ENCODE measurements around the gene SAMD14. TPM values are rescaled to one million over a fixed set of nuclear protein-coding genes. Genes with fewer than 3 reads are reported as not detected.

Gene SAMD14
- total RNA-seq, 1 donor from 2014 or later = 2.4 TPM

DNA sequence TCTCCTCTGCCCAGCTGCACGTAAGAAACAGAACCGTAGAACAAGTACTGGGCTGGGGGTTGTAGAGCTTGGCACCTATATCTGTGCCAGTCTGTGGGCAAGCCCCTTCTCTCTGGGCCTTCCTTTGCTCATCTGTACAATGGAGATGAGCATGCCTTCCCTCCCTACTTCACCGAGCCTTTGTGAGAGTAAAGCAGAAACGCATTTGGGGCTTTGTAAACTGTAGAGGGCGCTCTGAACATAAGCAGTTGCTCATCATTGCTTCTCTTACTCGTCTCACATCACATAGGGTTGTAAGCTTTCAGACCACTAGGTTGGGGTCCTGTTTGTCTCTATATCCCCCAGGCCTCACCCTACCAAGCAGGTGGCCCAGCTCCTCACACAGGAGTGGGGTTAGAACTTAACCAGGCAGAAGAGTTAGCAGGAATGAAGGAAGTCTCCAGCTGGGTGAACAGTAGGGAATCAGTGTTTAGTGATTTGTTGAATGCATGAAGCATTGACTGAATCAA lies 15.1 kb downstream of the SAMD14 start:
- no peaks in the 10 kb centered on the region for H3K36me3 Mint-ChIP-seq (ENCODE audit: low read depth)
- peaks cover 8% of the 10 kb centered on the region for H3K4me1 Mint-ChIP-seq (ENCODE audit: low read depth)
- peak; percentile 48 for DNase-seq (ENCODE audit: low spot score)
- peaks cover 30% of the 10 kb centered on the region for H3K27me3 Mint-ChIP-seq (ENCODE audit: low read depth)
- H3K9me3 Mint-ChIP-seq = no peaks in the 10 kb centered on the region
- H3K4me3 Mint-ChIP-seq (ENCODE audit: low read depth) = no peak overlapping the region
- intact Hi-C loops (cut with micrococcal nuclease) = loop anchor here (2.0 kb wide), 2 partner anchors 46 to 84 kb away; no protein-coding TSS in a partner anchor
- no peak overlapping the region for H3K27ac Mint-ChIP-seq

DNA sequence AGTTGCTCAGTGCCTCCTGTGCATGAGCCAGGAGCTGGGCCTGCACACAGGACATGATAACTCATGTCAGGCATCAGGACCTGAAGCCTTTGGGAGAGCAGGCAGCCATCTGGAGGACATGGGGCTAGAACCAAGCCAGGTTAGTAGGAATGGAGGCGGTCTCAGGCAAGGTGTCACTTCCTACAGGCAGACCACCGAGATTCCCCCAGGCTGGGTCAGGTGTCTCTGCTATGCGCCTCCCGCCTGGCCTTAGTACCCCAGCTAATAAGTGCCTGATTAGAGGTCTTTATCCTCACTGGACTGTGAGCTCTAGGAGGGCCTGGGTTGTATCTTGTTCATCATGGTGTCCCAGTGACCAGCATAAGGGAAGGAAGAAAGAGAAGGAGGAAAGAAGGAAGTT lies 15.6 kb downstream of the SAMD14 start:
- Mint-ChIP-seq H3K27me3 (ENCODE audit: low read depth) (peaks cover 25% of the 10 kb centered on the region), H3K4me3 (ENCODE audit: low read depth) (no peak overlapping the region), H3K4me1 (ENCODE audit: low read depth) (peaks cover 8% of the 10 kb centered on the region), H3K27ac (no peak overlapping the region), H3K9me3 (no peaks in the 10 kb centered on the region), H3K36me3 (ENCODE audit: low read depth) (no peaks in the 10 kb centered on the region)
- no peak for DNase-seq (ENCODE audit: low spot score)
- intact Hi-C loops (cut with micrococcal nuclease) = loop anchor here (2.0 kb wide), 2 partner anchors 46 to 84 kb away; no protein-coding TSS in a partner anchor

DNA sequence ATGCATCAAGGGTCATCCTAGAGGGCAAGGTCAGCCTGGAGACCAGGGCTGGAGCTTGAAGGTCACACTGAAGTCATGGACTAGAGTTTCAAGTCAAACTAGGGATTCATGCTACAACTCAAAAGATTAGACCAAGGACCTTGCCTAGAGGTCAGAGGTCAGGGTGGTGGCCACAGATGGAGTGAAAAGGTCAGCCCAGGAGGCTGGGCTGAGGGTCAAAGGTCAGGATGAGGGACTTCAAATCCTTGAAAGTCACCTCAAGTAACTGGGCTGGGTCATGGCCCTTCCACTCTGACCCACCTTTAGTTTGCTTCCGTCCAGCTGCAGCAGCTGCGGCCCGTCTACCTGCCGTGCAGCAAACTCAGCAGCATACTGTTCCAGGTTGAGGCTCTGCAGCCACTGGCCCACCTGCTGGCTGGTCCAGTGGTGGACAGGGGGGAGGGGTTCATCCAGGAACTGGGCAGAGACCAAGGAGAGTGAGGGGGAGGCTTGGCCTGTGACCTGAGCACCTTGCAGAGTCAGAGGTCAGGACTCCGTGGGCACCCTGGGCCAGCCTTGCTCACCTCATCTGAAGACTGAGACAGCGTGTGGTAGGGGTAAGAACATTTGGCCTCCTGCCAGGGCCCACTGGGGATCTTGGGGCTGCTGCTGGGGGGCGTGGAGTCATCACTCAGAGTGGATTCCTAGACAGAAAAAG lies 16.2 kb downstream of the SAMD14 start:
- H3K27me3 Mint-ChIP-seq (ENCODE audit: low read depth) = peaks cover 20% of the 10 kb centered on the region
- no peaks in the 10 kb centered on the region for H3K36me3 Mint-ChIP-seq (ENCODE audit: low read depth)
- H3K4me3 Mint-ChIP-seq (ENCODE audit: low read depth) = no peak overlapping the region
- intact Hi-C loops (cut with micrococcal nuclease) = loop anchor here (2.0 kb wide), 2 partner anchors 47 to 85 kb away; no protein-coding TSS in a partner anchor
- H3K4me1 Mint-ChIP-seq (ENCODE audit: low read depth) = peaks cover 8% of the 10 kb centered on the region
- H3K9me3 Mint-ChIP-seq = no peaks in the 10 kb centered on the region
- H3K27ac Mint-ChIP-seq = no peak overlapping the region
- no peak for DNase-seq (ENCODE audit: low spot score)

GRCh38 chr17:50112694-50113093 lies 17.3 kb downstream of the SAMD14 start:
- H3K4me1 Mint-ChIP-seq (ENCODE audit: low read depth) = peaks cover 8% of the 10 kb centered on the region
- peaks cover 14% of the 10 kb centered on the region for H3K27me3 Mint-ChIP-seq (ENCODE audit: low read depth)
- H3K9me3 Mint-ChIP-seq = no peaks in the 10 kb centered on the region
- intact Hi-C loops (cut with micrococcal nuclease) = no loop called here
- no peak for DNase-seq (ENCODE audit: low spot score)
- no peaks in the 10 kb centered on the region for H3K36me3 Mint-ChIP-seq (ENCODE audit: low read depth)
- H3K4me3 Mint-ChIP-seq (ENCODE audit: low read depth) = no peak overlapping the region
- no peak overlapping the region for H3K27ac Mint-ChIP-seq

- H3K9me3 Mint-ChIP-seq = no peaks in the 10 kb centered on the region
- no peak for DNase-seq (ENCODE audit: low spot score)
- no peak overlapping the region for H3K4me3 Mint-ChIP-seq (ENCODE audit: low read depth)
- intact Hi-C loops (cut with micrococcal nuclease) = no loop called here
- peaks cover 10% of the 10 kb centered on the region for H3K27me3 Mint-ChIP-seq (ENCODE audit: low read depth)
- H3K36me3 Mint-ChIP-seq (ENCODE audit: low read depth) = no peaks in the 10 kb centered on the region
- H3K27ac Mint-ChIP-seq = no peak overlapping the region
- H3K4me1 Mint-ChIP-seq (ENCODE audit: low read depth) = peaks cover 8% of the 10 kb centered on the region
These were observed 18.0 kb downstream of the SAMD14 start for GRCh38 chr17:50111673-50112655.

GRCh38 chr17:50110591-50111349 lies 19.2 kb downstream of the SAMD14 start:
- Mint-ChIP-seq H3K9me3 (no peaks in the 10 kb centered on the region), H3K27ac (no peak overlapping the region), H3K36me3 (ENCODE audit: low read depth) (no peaks in the 10 kb centered on the region), H3K4me3 (ENCODE audit: low read depth) (no peak overlapping the region), H3K4me1 (ENCODE audit: low read depth) (peaks cover 5% of the 10 kb centered on the region), H3K27me3 (ENCODE audit: low read depth) (peaks cover 6% of the 10 kb centered on the region)
- DNase-seq (ENCODE audit: low spot score) = no peak
- intact Hi-C loops (cut with micrococcal nuclease) = no loop called here

DNA sequence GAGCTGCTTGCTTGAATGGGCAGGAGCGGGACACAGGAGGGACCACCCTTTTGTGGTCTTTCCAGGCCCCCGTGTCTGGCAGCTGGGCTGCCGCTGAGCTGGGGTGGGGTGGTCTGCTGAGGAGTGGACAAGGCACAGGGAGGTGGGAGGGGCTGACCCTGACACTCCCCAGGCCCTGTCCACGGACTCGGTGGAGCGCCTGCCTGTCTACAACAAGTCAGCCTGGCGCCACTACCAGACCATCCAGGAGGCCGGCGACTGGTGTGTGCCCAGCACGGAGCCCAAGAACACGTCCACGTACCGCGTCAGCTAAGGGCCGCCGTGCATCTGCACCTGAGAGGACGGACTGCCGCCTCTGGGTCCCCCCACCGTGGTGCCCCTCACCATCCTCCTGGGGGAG lies 20.2 kb downstream of the SAMD14 start:
- Mint-ChIP-seq H3K4me1 (ENCODE audit: low read depth) (no peaks in the 10 kb centered on the region), H3K36me3 (ENCODE audit: low read depth) (no peaks in the 10 kb centered on the region), H3K9me3 (no peaks in the 10 kb centered on the region), H3K4me3 (ENCODE audit: low read depth) (no peak overlapping the region), H3K27ac (no peak overlapping the region), H3K27me3 (ENCODE audit: low read depth) (no peaks in the 10 kb centered on the region)
- intact Hi-C loops (cut with micrococcal nuclease) = no loop called here
- DNase-seq (ENCODE audit: low spot score) = no peak

DNA sequence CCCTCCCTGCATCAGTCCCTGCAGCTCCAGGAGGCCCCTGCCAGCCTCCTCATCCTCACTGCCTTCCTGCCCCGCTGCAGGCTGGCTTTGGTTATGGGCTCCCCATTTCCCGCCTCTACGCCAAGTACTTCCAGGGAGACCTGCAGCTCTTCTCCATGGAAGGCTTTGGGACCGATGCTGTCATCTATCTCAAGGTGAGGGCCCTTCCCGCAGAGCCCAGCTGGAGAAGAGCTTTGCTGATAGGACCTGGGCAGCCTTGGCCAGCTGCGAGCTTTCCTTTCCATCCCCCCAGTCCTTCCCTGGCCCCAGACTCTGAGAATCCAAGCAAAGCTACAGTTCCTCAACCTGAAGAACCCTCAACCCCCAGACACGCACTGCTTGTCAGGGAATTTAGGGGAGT lies 20.8 kb downstream of the SAMD14 start:
- no peak for DNase-seq (ENCODE audit: low spot score)
- Mint-ChIP-seq H3K27ac (no peak overlapping the region), H3K36me3 (ENCODE audit: low read depth) (no peaks in the 10 kb centered on the region), H3K4me3 (ENCODE audit: low read depth) (no peak overlapping the region), H3K4me1 (ENCODE audit: low read depth) (no peaks in the 10 kb centered on the region), H3K9me3 (no peaks in the 10 kb centered on the region), H3K27me3 (ENCODE audit: low read depth) (no peaks in the 10 kb centered on the region)
- intact Hi-C loops (cut with micrococcal nuclease) = no loop called here

DNA sequence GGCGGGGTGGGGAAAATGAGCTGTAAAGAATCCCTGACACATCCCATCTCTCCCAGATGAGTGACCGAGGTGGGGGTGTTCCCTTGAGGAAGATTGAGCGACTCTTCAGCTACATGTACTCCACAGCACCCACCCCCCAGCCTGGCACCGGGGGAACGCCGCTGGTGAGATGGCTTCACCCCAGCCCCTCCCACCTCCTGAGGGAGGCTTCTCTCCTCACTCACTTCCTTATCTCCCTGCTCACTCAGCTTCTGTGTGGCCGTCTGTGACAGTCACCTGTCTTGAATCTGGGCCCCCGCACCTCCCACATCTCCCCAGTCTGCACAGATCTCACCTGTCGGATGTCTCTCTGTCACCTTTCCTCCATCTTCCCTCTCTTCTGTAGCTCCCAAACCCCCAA lies 21.4 kb downstream of the SAMD14 start:
- H3K27ac Mint-ChIP-seq = no peak overlapping the region
- H3K4me3 Mint-ChIP-seq (ENCODE audit: low read depth) = no peak overlapping the region
- intact Hi-C loops (cut with micrococcal nuclease) = no loop called here
- no peaks in the 10 kb centered on the region for H3K9me3 Mint-ChIP-seq
- no peaks in the 10 kb centered on the region for H3K36me3 Mint-ChIP-seq (ENCODE audit: low read depth)
- no peaks in the 10 kb centered on the region for H3K4me1 Mint-ChIP-seq (ENCODE audit: low read depth)
- DNase-seq (ENCODE audit: low spot score) = no peak
- H3K27me3 Mint-ChIP-seq (ENCODE audit: low read depth) = no peaks in the 10 kb centered on the region

DNA sequence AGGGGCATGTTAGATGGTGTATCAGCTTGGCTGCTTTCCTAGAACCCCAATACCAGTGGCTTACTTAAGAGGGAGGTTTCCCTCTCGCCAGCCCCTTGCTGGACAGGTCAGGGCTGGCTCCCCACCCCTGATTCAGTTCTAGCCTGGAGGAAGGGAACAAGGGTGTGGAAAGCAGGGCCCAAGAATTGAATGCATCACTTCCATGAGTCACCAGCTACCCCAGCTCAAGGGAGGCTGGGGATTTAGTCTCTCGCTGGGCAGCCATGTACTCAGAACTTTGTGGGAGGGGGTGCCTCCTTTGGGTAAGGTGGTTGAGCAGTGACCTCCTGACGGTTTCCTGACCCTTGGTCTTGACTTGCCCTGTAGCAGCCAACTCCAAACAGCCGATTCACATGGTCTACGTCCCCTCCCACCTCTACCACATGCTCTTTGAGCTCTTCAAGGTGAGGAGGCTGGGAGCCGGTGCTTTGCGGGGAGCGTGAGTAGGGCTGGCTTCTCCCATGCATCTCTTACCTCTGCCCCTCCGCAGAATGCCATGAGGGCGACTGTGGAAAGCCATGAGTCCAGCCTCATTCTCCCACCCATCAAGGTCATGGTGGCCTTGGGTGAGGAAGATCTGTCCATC lies 22.1 kb downstream of the SAMD14 start:
- no peaks in the 10 kb centered on the region for H3K36me3 Mint-ChIP-seq (ENCODE audit: low read depth)
- no peaks in the 10 kb centered on the region for H3K9me3 Mint-ChIP-seq
- DNase-seq (ENCODE audit: low spot score) = no peak
- H3K4me1 Mint-ChIP-seq (ENCODE audit: low read depth) = no peaks in the 10 kb centered on the region
- intact Hi-C loops (cut with micrococcal nuclease) = no loop called here
- no peak overlapping the region for H3K4me3 Mint-ChIP-seq (ENCODE audit: low read depth)
- no peaks in the 10 kb centered on the region for H3K27me3 Mint-ChIP-seq (ENCODE audit: low read depth)
- no peak overlapping the region for H3K27ac Mint-ChIP-seq

GRCh38 chr17:50106393-50107131 lies 23.4 kb downstream of the SAMD14 start:
- Mint-ChIP-seq H3K9me3 (no peaks in the 10 kb centered on the region), H3K36me3 (ENCODE audit: low read depth) (no peaks in the 10 kb centered on the region), H3K27me3 (ENCODE audit: low read depth) (no peaks in the 10 kb centered on the region), H3K4me1 (ENCODE audit: low read depth) (no peaks in the 10 kb centered on the region), H3K4me3 (ENCODE audit: low read depth) (no peak overlapping the region), H3K27ac (no peak overlapping the region)
- intact Hi-C loops (cut with micrococcal nuclease) = no loop called here
- no peak for DNase-seq (ENCODE audit: low spot score)
